Cardiac muscle cell (in vitro differentiated cells and primary cell): ENCODE data around the gene OR10A2. TPM values are rescaled to one million over a fixed set of nuclear protein-coding genes. Genes with fewer than 3 reads are reported as not detected.
"Not testable (repeated sequence)": the region's sequence is repeated elsewhere in the genome, so short reads cannot be mapped to it uniquely, and the experiment has no call there.

Experiments used
- DNase-seq, 2 donors: peaks; one replicate each; pipeline versions ENCODE4 v3.0.0 to v3.0.0-alpha.2; 2010 to 2017; ENCODE audit warnings: low read depth in 1 of 2, low spot score in 1 of 2
- H3K27ac ChIP-seq: fragments of 200-600 bp; sonication (generic); 2 replicates; pipeline ENCODE4 v1.5.1; 2016
- H3K27me3 ChIP-seq: fragments of 200-600 bp; sonication (generic); 2 replicates; pipeline ENCODE4 v1.6.0; 2016; ENCODE audit warnings: control low read depth
- H3K36me3 ChIP-seq: fragments of 200-600 bp; sonication (generic); 2 replicates; pipeline ENCODE4 v1.5.1; 2016; ENCODE audit warnings: control low read depth
- H3K4me1 ChIP-seq: fragments of 200-600 bp; sonication (generic); 2 replicates; pipeline ENCODE4 v1.8.1; 2017; ENCODE audit warnings: low read depth, mild to moderate bottlenecking, mixed run types
- H3K4me3 ChIP-seq: fragments of 200-600 bp; sonication (generic); 2 replicates; pipeline ENCODE4 v1.5.1; 2016; ENCODE audit warnings: mild to moderate bottlenecking
- H3K9me3 ChIP-seq: fragments of 200-600 bp; sonication (generic); 2 replicates; pipeline ENCODE4 v1.5.1; 2017; ENCODE audit warnings: low read depth, mild to moderate bottlenecking, control low read depth
- polyA plus RNA-seq: library from polyadenylated mRNA; unstranded; fragments of >200 nt; fragmentation: Nextera tagmentation; extraction: Ambion mirVana; gene quantifications from 2 replicates; pipeline ENCODE4 v1.2.1, GENCODE V29; 2016
- total RNA-seq: library from RNA; depleted of rRNA; stranded (reverse); fragments of >200 nt; gene quantifications from 2 replicates; pipeline ENCODE4 v1.2.3, GENCODE V29; 2016
- TF ChIP-seq, protein P1 (sequence below): IDR thresholded peaks from 2 replicates; pipeline ENCODE4 v1.5.1; 2012; ENCODE audit warnings: low read depth, mild to moderate bottlenecking, low read length

The OR10A2 gene
- total and polyA plus RNA-seq, 2 experiments from 2014 or later = 0.26 TPM; not detected in 1

DNA sequence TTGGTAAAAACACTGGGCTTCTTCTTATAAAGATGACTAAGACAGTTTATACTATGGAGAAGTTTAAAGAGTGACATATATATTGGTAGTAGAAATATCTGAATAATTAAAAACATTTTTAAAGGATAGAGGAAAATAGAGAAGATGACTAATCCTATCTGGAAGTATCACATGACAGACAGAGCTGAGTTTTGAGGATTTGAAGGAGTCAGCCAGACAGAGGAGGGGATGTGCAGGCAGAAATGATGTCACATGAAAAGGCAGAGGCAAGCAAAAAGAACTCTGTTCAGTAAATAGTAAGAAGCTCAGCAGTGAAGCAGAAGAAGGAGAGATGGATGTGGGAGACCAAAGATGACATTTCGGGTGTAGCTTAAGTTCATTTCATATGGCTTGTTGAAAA, 1.6 kb downstream of the OR10A2 start:
- H3K4me3 ChIP-seq = no peak overlapping the region
- TF ChIP-seq, protein P1, sequence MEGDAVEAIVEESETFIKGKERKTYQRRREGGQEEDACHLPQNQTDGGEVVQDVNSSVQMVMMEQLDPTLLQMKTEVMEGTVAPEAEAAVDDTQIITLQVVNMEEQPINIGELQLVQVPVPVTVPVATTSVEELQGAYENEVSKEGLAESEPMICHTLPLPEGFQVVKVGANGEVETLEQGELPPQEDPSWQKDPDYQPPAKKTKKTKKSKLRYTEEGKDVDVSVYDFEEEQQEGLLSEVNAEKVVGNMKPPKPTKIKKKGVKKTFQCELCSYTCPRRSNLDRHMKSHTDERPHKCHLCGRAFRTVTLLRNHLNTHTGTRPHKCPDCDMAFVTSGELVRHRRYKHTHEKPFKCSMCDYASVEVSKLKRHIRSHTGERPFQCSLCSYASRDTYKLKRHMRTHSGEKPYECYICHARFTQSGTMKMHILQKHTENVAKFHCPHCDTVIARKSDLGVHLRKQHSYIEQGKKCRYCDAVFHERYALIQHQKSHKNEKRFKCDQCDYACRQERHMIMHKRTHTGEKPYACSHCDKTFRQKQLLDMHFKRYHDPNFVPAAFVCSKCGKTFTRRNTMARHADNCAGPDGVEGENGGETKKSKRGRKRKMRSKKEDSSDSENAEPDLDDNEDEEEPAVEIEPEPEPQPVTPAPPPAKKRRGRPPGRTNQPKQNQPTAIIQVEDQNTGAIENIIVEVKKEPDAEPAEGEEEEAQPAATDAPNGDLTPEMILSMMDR = no peak
- no peak for DNase-seq
- H3K4me1 ChIP-seq = no peaks in the 10 kb centered on the region
- no peaks in the 10 kb centered on the region for H3K9me3 ChIP-seq
- no peaks in the 10 kb centered on the region for H3K27me3 ChIP-seq
- no peaks in the 10 kb centered on the region for H3K36me3 ChIP-seq
- no peak overlapping the region for H3K27ac ChIP-seq

GRCh38 chr11:6871278-6871677, 8.4 kb downstream of the OR10A2 start:
- TF ChIP-seq, protein P1 = no peak
- H3K9me3 ChIP-seq = no peaks in the 10 kb centered on the region
- H3K27ac ChIP-seq = no peak overlapping the region
- no peaks in the 10 kb centered on the region for H3K27me3 ChIP-seq
- no peak for DNase-seq
- H3K36me3 ChIP-seq = no peaks in the 10 kb centered on the region
- H3K4me1 ChIP-seq = no peaks in the 10 kb centered on the region
- no peak overlapping the region for H3K4me3 ChIP-seq

DNA sequence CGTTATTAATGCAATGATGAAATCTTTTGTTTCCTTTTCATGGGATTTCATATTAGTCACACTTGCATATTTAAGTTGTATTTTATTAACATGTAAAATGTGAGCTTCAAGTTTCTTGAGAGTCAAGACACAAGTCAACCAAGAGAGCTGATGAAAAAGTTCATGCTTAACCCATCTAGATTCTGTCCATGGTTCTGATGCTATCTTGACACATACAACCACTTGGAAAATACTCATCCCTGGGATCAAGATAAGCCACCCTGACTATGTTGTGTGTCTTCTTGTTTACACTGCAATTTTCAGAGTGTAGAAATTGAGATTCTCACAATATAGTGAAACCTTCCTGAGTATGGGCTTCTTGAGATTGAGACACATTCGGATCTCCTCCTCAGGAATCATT, 12.9 kb downstream of the OR10A2 start:
- no peaks in the 10 kb centered on the region for H3K9me3 ChIP-seq
- no peaks in the 10 kb centered on the region for H3K36me3 ChIP-seq
- no peak overlapping the region for H3K27ac ChIP-seq
- no peaks in the 10 kb centered on the region for H3K27me3 ChIP-seq
- no peak overlapping the region for H3K4me3 ChIP-seq
- TF ChIP-seq, protein P1 = no peak
- DNase-seq = no peak
- H3K4me1 ChIP-seq = no peaks in the 10 kb centered on the region

GRCh38 chr11:6876325-6876724, 13.5 kb downstream of the OR10A2 start, which contains the start of gene OR10A4:
Gene OR10A4, plus strand, starts transcription at chr11:6876625. Its CDS starts 23 bp downstream, at chr11:6876648.
- no peaks in the 10 kb centered on the region for H3K4me1 ChIP-seq
- TF ChIP-seq, protein P1 = no peak
- no peak within 1 kb of the TSS for H3K27ac ChIP-seq
- H3K4me3 ChIP-seq = no peak within 1 kb of the TSS
- H3K27me3 ChIP-seq = no peaks in the 10 kb centered on the region
- H3K9me3 ChIP-seq = no peaks in the 10 kb centered on the region
- H3K36me3 ChIP-seq = no peaks in the 10 kb centered on the region
- DNase-seq = no peak

- H3K4me3 ChIP-seq = no peak overlapping the region
- no peaks in the 10 kb centered on the region for H3K9me3 ChIP-seq
- H3K27me3 ChIP-seq = no peaks in the 10 kb centered on the region
- H3K4me1 ChIP-seq = no peaks in the 10 kb centered on the region
- TF ChIP-seq, protein P1 = no peak
- H3K27ac ChIP-seq = no peak overlapping the region
- H3K36me3 ChIP-seq = no peaks in the 10 kb centered on the region
- no peak for DNase-seq
Observed at GRCh38 chr11:6876914-6877313, 14.1 kb downstream of the OR10A2 start.

GRCh38 chr11:6882751-6883150, 19.9 kb downstream of the OR10A2 start:
- Histone ChIP-seq H3K27me3 (no peaks in the 10 kb centered on the region), H3K27ac (no peak overlapping the region), H3K36me3 (no peaks in the 10 kb centered on the region), H3K9me3 (no peaks in the 10 kb centered on the region), H3K4me3 (no peak overlapping the region), H3K4me1 (no peaks in the 10 kb centered on the region)
- TF ChIP-seq, protein P1 = no peak
- no peak for DNase-seq

DNA sequence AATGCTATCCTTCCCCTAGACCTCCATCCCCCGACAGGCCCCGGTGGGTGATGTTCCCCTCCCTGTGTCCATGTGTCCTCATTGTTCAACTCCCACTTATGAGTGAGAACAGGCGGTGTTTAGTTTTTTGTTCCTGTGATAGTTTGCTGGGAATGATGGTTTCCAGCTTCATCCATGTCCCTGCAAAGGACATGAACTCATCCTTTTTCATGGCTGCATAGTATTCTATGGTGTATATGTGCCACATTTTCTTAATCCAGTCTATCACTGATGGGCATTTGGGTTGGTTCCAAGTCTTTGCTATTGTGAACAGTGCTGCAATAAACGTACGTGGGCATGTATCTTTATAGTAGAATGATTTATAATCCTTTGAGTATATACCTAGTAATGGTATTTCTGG, 24.9 kb downstream of the OR10A2 start:
- not testable (repeated sequence) for H3K4me1 ChIP-seq, H3K27ac ChIP-seq, DNase-seq, H3K27me3 ChIP-seq, H3K4me3 ChIP-seq, H3K9me3 ChIP-seq, H3K36me3 ChIP-seq
